ENCODE results near the gene PARD3.

The PARD3 gene

DNA sequence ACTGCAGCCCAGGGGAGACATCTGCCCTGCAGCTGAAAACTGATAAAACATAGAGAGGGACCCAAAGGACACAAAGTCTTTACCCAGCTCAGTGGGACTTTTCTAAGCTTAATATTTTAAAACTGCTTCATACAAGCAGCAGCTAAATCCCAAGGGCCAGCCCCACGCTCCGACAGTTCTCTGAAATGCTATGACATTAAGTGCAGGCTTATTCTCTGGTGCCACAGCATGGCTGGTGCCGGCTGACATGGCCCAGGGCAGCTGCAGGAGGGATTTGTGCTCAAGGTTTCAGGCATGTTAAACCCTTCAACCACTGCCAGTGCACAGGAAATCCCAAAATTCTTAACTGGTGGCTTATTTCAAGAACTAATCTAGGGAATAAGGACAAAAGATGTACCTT, 170.9 kb downstream of the PARD3 start:
- DNase-seq, result no peak

DNA sequence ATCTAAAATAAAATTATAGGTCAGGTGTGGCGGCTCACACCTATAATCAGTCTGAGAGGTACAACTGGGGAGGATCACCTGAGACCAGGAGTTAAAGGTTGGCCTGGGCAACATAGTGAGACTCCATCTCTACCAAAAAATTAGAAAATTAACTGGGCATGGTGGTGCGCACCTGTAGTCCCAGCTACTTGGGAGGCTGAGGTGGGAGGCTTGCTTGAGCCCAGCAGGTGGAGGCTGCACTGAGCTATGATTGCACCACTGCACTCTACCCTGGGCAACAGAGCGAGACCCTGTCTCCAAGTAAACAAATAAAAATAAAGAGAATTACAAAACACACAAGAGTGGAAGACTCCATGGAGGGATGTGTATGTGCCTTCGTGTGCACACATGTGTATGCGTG, 171.5 kb downstream of the PARD3 start:
- DNase-seq, result no peak

DNA sequence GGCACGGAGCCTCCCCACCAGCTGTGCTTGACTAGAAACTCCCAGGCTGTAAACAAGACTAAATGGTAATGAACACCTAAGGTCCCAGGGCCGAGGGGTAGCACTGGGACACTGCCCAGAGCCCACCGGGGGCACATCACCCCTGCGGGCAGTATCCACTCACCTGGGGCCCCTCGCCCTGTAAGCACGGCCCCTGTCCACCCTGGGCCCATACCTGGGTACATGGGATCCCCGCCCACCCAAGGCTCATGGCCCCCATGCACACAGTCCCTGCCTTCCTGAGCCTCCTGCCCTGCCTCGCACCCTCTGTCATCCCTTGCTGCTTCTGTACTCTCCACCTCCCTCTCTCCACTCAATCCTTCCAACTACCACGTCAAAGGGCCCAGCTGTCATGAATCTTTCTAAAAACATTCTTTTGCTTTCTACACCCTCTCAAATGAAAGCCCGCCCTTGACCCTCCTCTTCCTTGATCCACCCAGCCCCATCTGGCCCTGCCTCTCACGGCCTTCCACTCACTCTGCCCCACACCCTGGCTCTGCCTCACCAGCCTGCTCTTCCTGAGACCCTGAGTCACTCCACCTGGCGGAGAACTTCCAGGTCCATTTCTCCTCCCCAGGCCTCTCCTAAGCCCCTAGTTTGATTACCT, 173.1 kb downstream of the PARD3 start:
- DNase-seq, result no peak

DNA sequence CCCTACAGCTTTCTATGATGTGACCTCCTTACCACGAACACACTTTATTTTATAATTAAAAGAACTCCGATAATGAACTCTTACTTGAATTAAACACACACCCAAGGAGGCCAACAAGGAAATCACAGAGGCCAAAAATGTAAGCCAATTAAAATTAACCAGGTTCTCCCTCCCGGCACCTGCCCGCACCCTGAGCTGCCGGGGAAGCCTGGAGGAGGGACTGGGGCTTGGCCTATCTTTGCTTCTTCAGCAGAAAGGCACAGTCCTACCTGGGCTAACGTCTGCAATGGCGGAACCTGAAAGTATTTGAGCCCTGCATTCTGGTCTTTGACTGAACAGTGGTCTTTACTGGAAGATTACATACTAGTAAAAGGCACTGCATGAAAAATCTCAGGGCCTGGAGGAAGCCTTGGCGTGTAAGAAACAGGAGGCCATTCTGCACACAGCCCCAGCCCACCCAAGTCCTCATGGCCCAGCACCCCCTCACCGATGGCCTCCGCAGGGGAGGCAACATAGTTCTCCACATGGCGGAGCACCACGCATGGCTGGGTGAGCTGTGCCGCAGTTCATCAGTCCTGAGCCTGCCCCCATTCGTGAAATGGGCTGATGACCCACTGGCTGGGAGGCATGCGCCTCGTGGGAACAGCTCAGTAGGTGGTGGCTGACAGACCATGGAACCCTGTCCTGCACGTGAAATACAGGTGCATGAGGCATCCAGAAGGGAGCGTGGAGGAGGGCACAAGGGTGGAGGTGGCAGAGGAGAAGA, 173.8 kb downstream of the PARD3 start:
- DNase-seq, result no peak

DNA sequence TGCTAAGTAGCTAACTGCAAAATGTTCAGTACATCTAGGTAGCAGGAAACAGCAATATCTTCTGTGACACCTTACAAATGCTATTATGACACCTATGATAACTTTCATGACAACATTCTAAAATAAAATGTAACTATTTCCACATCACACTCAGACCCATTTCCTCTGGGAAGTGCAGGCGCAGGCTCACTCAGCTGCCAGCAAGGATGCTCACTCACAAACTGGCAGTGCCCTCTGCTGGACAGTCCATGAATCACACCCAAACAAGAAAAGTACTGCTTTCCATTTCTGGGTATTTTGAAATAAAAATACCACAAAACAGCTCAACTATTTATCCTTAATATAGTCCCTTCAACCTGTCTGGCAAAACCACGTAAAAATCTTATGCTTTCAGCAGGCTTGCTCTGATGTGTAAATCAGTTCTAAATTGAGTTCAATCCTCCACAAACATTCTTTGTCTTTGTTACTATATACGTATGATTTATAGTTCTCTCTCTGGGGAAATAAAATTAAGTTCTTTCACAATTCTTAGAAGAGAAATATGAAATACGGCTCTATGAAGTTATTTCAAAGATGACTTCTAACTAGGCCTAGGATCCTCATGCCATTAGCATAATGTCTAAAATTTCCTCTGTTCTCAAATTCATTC, 176.6 kb downstream of the PARD3 start:
- peak; percentile 67 for DNase-seq

DNA sequence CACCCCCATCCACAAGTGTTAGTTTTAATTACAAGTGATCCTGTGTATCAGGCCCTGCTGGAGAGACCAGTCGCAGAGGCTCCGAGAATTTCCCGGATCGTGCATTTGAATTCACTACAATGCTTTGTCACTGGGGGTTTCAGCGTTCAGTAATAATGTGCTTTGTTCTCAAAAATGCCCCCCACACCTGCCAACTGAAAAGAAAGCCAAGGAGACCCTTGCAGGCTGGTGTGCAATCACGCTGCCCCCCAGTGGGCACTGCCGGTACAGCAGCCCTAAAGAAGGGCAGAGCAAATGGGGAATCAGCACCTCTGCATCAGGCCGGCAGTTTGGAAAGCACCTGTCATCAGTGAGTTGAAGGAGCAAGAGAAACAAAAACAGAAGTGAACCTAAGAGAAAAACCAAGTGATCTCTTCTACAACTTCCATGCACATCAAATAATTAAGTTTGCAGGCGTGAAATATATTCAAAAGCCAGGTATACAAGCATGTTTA, 177.6 kb downstream of the PARD3 start:
- DNase-seq, result peak; percentile 59

DNA sequence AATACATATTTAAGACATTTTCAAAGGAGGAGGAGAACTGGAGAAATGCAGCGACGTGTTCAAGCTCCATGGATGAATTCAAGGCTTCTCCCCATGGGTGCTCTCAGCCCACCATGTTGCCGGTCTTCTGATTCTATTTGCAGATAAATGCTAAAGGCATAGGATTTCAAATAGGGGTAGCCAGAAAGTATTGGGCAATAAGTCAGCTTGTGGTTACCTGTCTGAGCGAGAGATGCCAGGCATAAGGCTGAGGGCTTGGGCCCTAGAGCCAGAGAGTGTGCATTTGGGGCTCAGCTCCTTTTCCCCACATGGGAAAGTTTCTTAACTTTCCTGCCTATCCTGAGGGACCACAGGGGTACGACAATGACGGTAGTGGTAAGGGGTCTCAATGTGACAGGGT, 180.0 kb downstream of the PARD3 start:
- no peak for DNase-seq

DNA sequence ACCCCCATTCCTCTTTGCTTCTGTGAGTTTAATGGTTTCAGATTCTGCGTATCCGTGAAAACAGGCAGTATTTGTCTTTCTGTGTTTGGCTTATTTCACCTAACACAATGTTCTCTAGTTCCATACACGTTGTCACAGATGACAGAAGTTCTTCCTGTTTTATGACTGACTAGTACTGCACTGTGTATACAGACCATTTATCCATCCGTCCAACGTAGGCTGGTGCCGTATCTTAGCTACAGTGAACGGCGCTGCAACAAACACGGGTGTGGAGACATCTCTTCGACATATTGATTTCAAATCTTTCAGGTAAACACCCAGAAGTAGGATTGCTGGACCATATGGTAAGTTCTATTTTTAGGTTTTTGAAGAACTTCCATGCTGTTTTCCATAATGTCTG, 181.7 kb downstream of the PARD3 start:
- DNase-seq, result no peak

DNA sequence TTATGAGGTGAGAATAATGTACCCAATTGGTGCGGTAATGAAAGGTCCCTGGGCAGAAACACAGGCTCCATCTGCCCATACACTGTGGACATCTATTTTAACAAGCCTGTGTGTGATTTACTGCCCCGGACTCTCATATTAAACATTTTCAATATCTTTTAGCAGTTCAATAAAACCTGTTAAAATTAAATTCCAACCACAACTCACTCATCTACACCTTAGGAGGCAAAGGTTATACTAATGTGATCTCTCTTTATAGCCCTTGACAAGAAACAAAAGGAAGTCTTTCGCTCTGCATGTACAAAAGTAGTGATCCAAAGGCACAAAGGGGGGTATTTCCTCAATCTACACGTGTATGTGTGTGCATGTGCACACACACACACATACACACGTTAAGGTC, 186.0 kb downstream of the PARD3 start:
- DNase-seq, result no peak

DNA sequence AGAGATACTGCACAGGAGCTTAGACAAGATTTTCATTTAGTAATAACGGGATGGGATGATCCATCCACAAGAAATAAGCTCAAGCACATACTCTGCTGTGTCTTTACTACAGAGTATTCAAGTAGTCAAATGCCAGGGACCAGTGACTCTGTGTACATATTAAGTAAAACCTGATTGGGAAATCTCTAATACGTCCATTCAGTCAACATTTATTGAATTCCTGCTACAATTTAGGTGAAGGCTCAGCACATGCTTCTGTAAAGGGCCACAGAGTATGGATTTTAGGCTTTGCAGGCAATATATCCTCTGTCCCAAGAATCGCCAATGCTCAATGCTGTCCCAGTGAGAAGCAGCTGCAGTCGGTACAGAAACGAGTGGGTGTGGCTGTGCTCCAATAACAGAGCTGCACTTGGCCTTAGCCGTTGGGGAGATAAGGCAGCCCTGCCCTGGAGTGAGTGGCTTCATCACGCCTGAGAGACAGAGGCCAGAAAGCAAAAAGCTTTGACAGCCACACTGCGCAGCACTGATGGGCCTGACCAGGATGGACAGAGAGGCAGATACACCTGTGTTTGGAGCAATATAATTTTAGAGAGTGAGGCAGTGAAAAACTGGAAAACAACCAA, 186.8 kb downstream of the PARD3 start:
- no peak for DNase-seq

DNA sequence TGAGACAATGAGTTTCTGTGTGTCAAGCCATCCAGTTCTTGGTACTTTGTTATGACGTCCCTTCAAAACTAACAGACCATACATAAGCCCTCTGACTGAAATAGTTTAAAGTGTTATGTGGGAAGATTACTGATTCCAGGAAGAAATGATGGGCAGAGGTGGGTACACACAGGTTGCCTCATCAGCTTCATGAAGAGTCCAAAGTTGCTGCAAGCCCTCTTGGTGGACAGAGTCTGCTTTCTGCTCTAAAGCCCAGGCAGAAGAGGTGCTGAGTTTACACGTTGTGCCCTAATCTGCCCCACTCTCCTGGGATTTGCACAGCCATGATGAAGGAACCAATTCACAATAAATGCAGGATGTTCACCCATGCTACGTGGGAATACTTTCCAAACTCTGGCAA, 187.4 kb downstream of the PARD3 start:
- DNase-seq, result no peak

DNA sequence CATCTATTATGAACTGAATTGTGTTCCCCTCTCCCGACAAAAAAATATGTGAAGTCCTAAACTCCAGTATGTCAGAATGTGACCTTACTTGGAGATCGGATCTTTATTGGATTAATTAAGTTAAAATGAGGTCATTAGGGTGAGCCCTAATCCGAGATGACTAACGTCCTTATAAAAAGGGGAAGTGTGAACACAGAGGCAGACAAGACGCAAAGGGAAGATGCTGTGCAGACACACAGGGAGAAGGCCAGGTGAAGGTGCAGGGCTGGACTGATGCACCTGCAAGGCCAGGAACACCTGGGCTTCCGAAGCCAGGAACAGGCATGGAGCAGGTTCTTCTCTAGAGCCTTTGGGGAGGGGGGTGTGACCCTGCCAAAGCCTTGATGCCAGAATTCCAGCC, 187.8 kb downstream of the PARD3 start:
- no peak for DNase-seq

DNA sequence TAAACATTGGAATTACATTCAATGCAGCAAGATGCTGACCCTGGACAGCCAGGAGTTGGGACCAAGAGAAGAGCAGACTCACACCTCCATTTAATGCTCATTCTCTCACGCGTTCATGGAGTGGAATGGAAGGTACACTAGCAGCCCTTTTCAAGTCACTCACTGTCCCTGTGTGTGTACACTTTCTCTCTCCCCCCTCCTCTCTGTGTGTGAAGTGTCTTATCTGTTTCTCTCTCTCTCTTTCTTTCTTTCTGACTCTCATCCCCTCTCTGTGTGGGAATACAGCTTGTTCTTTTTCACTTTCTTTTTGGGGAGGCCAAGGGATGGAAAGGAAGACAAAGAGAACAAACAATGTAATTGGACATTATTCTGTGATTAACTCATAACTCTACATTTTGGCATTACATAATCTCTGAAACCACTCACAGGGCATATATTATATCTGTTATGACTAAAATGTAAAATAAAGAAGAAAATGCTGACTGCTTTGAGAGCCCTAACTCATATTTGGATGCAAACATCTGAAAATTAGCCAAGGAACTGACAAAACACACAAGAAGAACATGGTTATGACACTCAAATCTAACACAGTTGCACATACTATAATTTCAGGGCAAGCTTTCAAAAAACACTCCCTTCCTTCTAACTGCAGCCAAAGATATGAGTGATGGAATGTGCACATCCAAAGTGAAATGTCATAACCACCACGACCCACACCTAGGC, 188.8 kb downstream of the PARD3 start:
- no peak for DNase-seq

DNA sequence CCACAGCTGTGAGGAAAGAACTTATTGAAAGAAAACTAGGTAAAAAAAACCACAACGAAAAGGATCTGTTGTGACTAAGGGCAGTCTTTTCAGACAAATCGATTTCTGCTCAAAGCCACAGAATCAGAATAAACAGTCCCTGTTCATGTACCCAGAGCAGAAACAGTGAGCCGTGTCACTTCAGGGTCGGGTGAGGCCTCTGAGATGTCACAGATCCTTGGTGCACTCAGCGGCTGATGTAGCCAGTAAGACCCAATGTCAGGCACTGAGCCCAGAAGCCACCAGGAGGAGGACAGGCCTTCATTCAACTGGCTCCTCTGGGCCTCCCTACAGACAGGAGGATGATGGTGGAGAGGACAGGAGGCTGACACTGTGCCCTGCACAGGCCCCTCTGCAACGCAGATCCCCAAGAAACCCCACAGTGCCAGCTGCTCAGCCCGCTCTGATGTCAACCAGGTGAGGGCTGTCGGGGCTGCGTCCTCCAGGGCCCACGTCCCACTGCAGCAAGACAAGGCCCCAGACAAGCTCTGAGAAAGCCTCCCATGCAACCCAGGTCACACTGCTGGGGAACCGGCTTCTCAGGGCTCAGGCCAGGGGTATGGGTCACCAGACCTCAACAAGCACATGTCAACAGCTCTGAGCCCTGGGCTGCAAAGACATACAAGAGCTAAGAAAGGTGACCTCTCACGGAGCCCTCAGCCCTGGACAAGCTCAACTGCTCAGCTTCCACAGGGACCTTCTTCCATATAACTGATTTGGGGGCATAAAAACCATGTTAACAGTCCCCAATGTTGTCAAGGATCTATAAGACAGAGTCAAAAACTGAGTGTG, 190.6 kb downstream of the PARD3 start:
- no peak for DNase-seq

DNA sequence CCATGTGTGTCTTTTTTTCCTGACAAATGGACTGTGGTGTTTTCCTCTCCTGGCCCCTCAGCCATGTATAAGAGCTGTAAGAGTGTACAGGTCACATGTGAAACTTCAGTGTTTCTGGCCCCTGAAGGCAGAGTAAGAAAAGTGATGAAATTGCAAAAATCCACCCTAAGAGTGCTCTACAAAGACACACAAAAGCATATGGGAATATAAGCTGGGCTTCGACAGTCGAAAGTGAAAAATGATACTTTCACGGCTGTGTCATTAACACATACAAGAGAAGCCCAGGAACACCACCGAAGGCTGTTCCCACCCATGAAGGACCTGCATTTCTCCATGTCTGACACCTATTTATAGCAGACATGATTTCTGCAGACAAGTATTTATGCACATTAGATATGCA, 192.2 kb downstream of the PARD3 start:
- DNase-seq, result no peak

DNA sequence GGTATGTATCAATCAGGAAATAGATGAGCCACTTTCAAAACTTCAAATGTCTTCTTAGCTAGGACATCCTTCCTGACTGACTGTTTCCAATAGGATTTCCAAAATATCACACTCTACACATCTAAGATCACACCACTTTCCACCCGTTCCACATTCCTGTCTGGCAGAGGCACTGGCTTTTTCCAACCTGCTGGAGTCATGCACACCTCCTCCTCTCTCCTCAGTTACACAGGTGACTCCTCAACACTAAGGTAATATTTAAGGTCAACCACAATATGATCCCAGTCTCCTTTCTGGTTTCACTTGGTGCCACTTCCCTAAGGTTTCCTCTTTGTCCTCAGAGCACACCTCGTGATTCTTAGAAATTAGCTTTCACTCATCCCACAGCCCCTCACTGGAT, 196.5 kb downstream of the PARD3 start:
- no peak for DNase-seq

DNA sequence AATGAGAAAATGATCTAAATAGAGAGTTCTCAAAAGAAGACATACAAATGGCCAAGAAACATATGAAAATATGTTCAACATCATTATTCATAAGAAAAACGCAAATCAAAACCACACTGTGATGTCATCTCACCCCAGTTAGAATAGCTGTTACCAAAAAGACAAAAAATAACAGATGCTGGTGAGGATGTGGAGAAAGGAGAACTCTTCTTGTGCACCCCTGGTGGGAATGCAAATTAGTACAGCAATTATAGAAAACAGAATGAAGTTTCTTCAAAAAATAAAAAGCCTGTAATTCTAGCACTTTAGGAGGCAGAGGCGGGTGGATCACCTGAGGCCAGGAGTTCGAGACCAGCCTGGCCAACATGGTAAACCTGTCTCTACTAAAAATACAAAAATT, 199.3 kb downstream of the PARD3 start:
- no peak for DNase-seq

DNA sequence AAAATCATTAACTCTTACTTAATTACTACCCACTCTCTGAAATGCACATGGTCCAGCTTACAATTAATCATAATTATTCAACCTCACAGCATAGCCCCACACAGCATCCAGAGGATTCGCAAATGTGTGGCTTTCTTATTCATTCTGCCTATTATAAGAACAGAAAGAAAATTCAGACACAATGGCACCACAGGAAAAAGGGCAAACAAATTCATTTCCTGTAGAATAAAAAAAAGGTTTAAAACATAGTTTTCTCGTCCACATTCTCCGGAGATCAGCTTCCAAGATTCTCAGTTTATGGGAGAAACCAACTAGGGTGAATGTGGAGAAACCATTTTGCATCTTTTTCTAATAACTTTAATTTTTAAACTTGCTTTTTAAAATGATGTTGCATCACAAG, 201.6 kb downstream of the PARD3 start:
- no peak for DNase-seq

DNA sequence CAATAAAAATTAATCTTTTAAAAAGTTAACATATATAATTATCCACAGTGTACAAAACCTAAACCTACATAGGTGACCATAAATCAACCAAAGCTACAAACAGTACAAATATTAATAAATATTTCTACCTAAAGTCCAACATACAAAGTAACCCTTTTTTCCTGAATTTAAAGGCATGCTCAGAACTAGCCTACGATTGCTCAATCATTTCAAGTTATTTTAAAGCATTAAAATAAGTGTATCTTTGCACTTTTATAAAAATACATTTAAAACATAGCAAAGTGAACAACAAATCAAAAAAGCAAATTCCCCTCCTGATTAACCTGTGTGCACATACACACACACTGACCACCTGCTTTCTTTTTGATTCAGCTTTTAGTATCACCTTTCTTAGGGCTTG, 202.2 kb downstream of the PARD3 start:
- DNase-seq, result no peak

DNA sequence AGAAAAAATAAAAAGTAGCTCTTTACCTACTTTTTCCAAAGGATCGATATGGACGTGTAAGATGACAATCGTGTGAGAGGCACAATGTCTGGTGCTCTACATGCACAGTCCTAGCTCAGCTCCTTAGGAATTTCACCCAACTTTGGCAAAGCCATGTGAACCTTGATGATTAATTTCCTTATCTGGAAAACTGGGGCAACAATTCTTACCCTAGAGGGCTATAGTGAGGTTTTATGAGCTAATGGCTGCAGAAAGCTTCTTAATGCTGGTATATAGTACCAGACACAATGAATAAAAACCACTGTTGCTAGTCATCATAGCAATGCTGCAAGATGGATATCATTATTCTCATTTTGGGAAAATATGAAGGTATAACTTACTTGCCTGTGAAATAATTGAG, 202.7 kb downstream of the PARD3 start:
- no peak for DNase-seq

DNA sequence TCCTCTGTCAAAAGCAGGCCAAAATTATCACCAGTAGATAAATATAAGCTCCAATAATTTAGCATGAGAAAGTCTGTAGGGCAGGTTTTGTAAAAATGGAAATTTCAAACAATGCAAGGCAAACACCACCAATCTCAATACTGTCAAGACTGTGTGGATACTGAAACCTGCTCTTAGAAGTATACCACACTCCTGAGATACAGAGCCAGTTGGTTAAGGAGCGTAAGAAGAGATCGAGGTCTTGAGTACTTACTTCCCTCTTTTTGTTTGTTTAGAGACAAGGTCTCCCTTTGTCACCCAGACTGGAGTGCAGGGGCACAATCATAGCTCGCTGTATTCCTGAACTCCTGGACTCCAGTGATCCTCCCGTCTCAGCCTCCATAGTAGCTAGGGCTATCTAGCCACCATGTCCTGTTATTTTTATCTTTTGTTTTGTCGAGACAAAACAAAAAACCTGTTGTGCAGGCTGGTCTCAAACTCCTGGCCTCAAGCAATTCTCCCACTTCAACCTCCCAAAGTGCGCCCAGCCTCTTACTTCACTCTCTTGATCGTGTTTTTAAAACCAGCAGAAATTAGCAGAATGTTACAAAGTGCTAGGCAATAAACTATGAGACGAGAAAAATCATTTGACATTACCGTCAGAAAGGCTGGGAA, 205.7 kb downstream of the PARD3 start:
- no peak for DNase-seq

DNA sequence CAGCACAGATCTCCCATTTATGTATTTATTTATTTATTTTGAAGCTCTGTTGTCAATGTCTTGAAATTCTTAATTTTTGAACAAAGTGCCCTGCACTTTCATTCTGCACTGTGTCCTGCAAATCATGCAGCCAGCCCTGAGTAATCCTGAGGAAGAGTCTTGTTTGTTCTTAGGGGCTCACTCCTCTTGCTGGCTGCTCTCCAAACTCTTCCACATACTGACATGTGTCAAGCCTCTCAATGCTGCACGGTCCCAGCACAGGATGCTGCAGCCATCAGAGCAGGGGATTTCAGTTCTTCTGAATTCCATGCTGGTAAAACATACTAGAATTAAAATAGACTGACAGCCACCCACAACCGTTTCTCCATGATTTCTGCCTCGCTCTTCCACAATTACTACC, 207.2 kb downstream of the PARD3 start:
- no peak for DNase-seq

All from CD4-positive, alpha-beta T cell treated with Interleukin-10 for 1 hour (primary cell).